ENCODE measurements around the gene DENND10. TPM values are rescaled to one million over a fixed set of nuclear protein-coding genes. Genes with fewer than 3 reads are reported as not detected.
A peak's percentile ranks its signal among the peaks of the same experiment; 100 is the strongest.

Gene DENND10
- total and polyA plus RNA-seq, 11 donors = 7.9 to 31.0 (median 23.3) TPM

DNA sequence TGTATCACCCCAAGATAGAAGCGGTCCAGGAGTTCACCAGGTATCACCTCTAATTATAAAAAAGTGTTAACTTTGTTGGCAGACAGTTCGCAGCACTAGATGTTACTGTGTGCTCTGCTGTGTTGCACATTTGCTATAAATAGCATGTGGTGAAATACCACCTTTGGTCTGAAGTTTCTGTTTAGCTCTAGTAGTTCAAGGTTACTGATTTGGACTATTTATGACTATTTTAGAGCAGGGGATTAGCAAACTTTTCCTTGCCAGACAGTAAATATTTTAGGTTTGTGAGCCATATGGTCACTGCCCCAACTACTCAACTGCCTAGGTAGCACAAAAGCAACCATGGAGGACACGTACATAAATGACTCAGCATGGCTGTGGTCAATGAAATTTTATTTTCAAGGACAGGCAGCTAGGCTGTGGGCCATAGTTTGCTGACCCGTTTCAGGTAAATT lies 16.5 kb downstream of the DENND10 start:
- ATAC-seq = peak; percentile 71 to 88 (median 82)
- no peak overlapping the region for H3K4me3 ChIP-seq
- H3K27me3 ChIP-seq = no peaks in the 10 kb centered on the region
- intact Hi-C loops (cut with DNase I) = no loop called here
- peak overlapping the region; percentile 0 to 78 (median 63) for H3K27ac ChIP-seq
- H3K9me3 ChIP-seq = no peaks in the 10 kb centered on the region
- peaks cover 0 to 92% (median 81%) of the 10 kb centered on the region in 9 donors for H3K36me3 ChIP-seq
- TF ChIP-seq, protein P1, sequence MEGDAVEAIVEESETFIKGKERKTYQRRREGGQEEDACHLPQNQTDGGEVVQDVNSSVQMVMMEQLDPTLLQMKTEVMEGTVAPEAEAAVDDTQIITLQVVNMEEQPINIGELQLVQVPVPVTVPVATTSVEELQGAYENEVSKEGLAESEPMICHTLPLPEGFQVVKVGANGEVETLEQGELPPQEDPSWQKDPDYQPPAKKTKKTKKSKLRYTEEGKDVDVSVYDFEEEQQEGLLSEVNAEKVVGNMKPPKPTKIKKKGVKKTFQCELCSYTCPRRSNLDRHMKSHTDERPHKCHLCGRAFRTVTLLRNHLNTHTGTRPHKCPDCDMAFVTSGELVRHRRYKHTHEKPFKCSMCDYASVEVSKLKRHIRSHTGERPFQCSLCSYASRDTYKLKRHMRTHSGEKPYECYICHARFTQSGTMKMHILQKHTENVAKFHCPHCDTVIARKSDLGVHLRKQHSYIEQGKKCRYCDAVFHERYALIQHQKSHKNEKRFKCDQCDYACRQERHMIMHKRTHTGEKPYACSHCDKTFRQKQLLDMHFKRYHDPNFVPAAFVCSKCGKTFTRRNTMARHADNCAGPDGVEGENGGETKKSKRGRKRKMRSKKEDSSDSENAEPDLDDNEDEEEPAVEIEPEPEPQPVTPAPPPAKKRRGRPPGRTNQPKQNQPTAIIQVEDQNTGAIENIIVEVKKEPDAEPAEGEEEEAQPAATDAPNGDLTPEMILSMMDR (IDR thresholded peaks at IDR 0.05) = no peak
- no peak for TF ChIP-seq POLR2A (IDR thresholded peaks at IDR 0.05)
- peaks cover 0 to 15% (median 2%) of the 10 kb centered on the region in 12 donors for H3K4me1 ChIP-seq
- 53 to 67% (median 60%) methylated on average over 4 of the region's 4 CpGs for WGBS, 4 donors
- no peak for DNase-seq

DNA sequence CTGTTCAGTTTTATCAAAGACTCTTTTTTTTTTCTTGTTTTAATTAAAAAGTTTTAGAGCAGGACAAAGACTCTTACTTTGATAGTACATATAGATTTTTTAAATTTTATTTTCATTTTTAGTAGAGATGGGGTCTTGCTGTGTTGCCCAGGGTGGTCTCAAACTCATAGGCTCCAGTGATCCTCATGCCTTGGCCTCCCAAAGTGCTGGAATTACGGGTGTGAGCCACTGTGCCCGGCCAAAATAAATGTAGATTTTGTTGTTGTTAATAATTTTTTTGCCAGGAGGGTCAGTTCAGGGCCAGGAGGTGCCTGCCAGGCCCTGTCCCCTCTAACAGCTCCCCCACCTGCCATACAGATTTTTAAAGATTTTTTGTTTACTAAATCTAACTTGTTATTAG lies 17.0 kb downstream of the DENND10 start:
- Histone ChIP-seq H3K4me3 (no peak overlapping the region), H3K27ac (peak overlapping the region; percentile 0 to 78 (median 63)), H3K9me3 (no peaks in the 10 kb centered on the region), H3K4me1 (peaks cover 0 to 15% (median 2%) of the 10 kb centered on the region in 12 donors), H3K36me3 (peaks cover 0 to 96% (median 86%) of the 10 kb centered on the region in 9 donors), H3K27me3 (no peaks in the 10 kb centered on the region)
- no peak for ATAC-seq
- intact Hi-C loops (cut with DNase I) = no loop called here
- TF ChIP-seq, protein P1 (IDR thresholded peaks at IDR 0.05) = no peak
- DNase-seq = no peak
- WGBS, 4 donors = 94 to 99% (median 96%) methylated on average over 2 of the region's 2 CpGs

DNA sequence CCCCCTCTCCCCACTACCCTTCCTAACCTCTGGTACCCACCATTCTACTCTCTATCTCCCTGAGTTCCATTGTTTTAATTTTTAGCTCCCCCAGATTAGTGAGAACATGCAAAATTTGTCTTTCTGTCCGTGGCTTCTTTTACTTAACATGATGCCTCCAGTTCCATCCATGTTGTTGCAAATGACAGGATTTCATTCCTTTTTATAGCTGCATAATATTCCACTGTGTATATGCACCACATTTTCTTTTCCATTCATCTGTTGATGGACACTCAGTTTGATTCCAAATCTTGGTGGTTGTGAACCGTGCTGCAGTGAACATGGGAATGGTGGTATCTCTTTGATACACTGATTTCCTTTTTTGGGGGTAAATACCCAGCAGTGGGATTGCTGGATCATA lies 22.0 kb downstream of the DENND10 start:
- no peak for TF ChIP-seq POLR2A (IDR thresholded peaks at IDR 0.05)
- H3K4me1 ChIP-seq = peaks cover 0 to 18% (median 0%) of the 10 kb centered on the region in 12 donors
- peaks cover 0 to 99% (median 84%) of the 10 kb centered on the region in 9 donors for H3K36me3 ChIP-seq
- WGBS, 4 donors = 95 to 99% (median 97%) methylated on average over 2 of the region's 2 CpGs
- H3K4me3 ChIP-seq = no peak overlapping the region
- no peaks in the 10 kb centered on the region for H3K27me3 ChIP-seq
- H3K27ac ChIP-seq = no peak overlapping the region
- H3K9me3 ChIP-seq = no peaks in the 10 kb centered on the region
- no peak for ATAC-seq
- DNase-seq = no peak
- intact Hi-C loops (cut with DNase I) = no loop called here

DNA sequence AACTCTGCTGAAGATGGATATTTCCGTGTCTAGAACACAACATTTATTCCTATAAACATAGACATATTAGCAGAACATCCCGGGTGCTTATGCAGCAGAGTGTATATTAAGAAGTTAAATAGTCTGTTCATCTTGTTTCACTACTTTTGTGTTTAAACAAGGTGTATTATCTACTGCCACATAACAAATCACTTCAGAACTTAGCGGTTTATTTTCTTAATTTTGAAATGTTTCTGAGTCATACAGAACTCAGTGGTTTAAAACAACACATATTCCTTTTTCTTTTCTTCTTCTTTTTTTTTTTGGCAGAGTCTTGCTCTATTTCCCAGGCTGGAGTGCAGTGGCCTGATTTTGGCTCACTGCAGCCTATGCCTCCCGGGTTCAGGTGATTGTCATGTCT lies 25.8 kb downstream of the DENND10 start:
- intact Hi-C loops (cut with DNase I) = no loop called here
- H3K27ac ChIP-seq = peak overlapping the region in 1 of 12 donors; percentile 96
- 94 to 96% (median 94%) methylated on average over 4 of the region's 4 CpGs for WGBS, 4 donors
- TF ChIP-seq, protein P1 (IDR thresholded peaks at IDR 0.05) = no peak
- no peak for TF ChIP-seq POLR2A (IDR thresholded peaks at IDR 0.05)
- ATAC-seq = no peak
- H3K4me3 ChIP-seq = no peak overlapping the region
- peaks cover 0 to 53% (median 0%) of the 10 kb centered on the region in 12 donors for H3K4me1 ChIP-seq
- H3K9me3 ChIP-seq = no peaks in the 10 kb centered on the region
- no peak for DNase-seq
- H3K36me3 ChIP-seq = peaks cover 0 to 82% (median 68%) of the 10 kb centered on the region in 9 donors
- H3K27me3 ChIP-seq = no peaks in the 10 kb centered on the region

Measured in heart left ventricle (tissue), 16 donors.